Umbilical cord (tissue), 2 donors: ENCODE data around the gene TRIM26. TPM values are rescaled to one million over a fixed set of nuclear protein-coding genes. Genes with fewer than 3 reads are reported as not detected.

Experiments used
- DNase-seq: peaks from one replicate; pipeline ENCODE4 v3.0.0-alpha.2; 2015; ENCODE audit warnings: low spot score
- total RNA-seq: library from RNA; depleted of rRNA; stranded (reverse); fragments of >200 nt; gene quantifications from one replicate; pipeline ENCODE4 v1.2.3, GENCODE V29; 2014; ENCODE audit warnings: low replicate concordance; ENCODE audit not compliant: insufficient read depth

Gene TRIM26
- total RNA-seq, 1 donor from 2014 or later, result 15.6 TPM

GRCh38 chr6:30211306-30211705 lies 1.9 kb downstream of the TRIM26 start:
- DNase-seq, result no peak

- no peak for DNase-seq
These were observed 5.4 kb downstream of the TRIM26 start for GRCh38 chr6:30207619-30208295.

GRCh38 chr6:30206799-30207618 lies 6.2 kb downstream of the TRIM26 start:
- DNase-seq, result no peak

- no peak for DNase-seq
These were observed 7.1 kb downstream of the TRIM26 start for GRCh38 chr6:30206152-30206551.

- no peak for DNase-seq
These were observed 9.1 kb downstream of the TRIM26 start for GRCh38 chr6:30204116-30204515.

GRCh38 chr6:30202366-30202765 lies 10.8 kb downstream of the TRIM26 start:
- DNase-seq, result no peak

- DNase-seq, result no peak
These were observed 12.5 kb downstream of the TRIM26 start for GRCh38 chr6:30200551-30201281.

GRCh38 chr6:30198166-30199084 lies 14.8 kb downstream of the TRIM26 start:
- no peak for DNase-seq

- no peak for DNase-seq
These were observed 16.8 kb downstream of the TRIM26 start for GRCh38 chr6:30196376-30196775.

- no peak for DNase-seq
These were observed 17.3 kb downstream of the TRIM26 start for GRCh38 chr6:30195951-30196350.

GRCh38 chr6:30194797-30195690 lies 18.2 kb downstream of the TRIM26 start:
- DNase-seq, result no peak

GRCh38 chr6:30192076-30192475 lies 21.1 kb downstream of the TRIM26 start:
- no peak for DNase-seq

- DNase-seq, result no peak
These were observed 24.7 kb downstream of the TRIM26 start for GRCh38 chr6:30188541-30188940.

- DNase-seq, result no peak
These were observed 27.2 kb downstream of the TRIM26 start for GRCh38 chr6:30185846-30186484.

- DNase-seq, result no peak
These were observed 28.7 kb downstream of the TRIM26 start for GRCh38 chr6:30184417-30185031.

- DNase-seq, result no peak
These were observed 33.1 kb downstream of the TRIM26 start for GRCh38 chr6:30180145-30180544.

GRCh38 chr6:30178837-30179236 lies 34.4 kb downstream of the TRIM26 start:
- DNase-seq, result no peak

GRCh38 chr6:30175765-30176164 lies 37.4 kb downstream of the TRIM26 start:
- no peak for DNase-seq

GRCh38 chr6:30172681-30173080 lies 40.5 kb downstream of the TRIM26 start:
- no peak for DNase-seq
